Measurements from ENCODE around the gene PPP1R27.

- TF ChIP-seq POLR2A (IDR thresholded peaks at IDR 0.05; ENCODE audit: low read length) (no peak), GATA1 (IDR thresholded peaks at IDR 0.05; ENCODE audit: low read depth, low read length) (no peak)
Observed at GRCh38 chr17:81822312-81822637, 12.6 kb downstream of the PPP1R27 start.
